Vagina (tissue), 2 donors: Measurements from ENCODE around the gene SELENOO.

Experiments used
- POLR2A ChIP-seq, 2 donors: fragments of 450-650 bp; IDR thresholded peaks; one replicate each; pipeline ENCODE4 v1.6.1; 2017; ENCODE audit warnings: antibody characterized with exemption in 2 of 2, mild to moderate bottlenecking in 2 of 2, moderate library complexity in 2 of 2
- POLR2AphosphoS5 ChIP-seq, 2 donors: sonication (generic); formaldehyde crosslinking; IDR thresholded peaks; one replicate each; pipeline ENCODE4 v1.9.0; 2017; ENCODE audit warnings: antibody characterized with exemption in 2 of 2, mild to moderate bottlenecking in 2 of 2, low read depth in 1 of 2; ENCODE audit not compliant: insufficient read depth in 1 of 2

- TF ChIP-seq POLR2AphosphoS5 (IDR thresholded peaks at IDR 0.05; ENCODE audit: insufficient read depth in 1 of 2, low read depth in 1 of 2) (no peak), POLR2A (IDR thresholded peaks at IDR 0.05) (no peak)
These were observed 5.8 kb downstream of the SELENOO start for GRCh38 chr22:50206599-50206998.
